NOMO-1 (cell line): ENCODE data around the gene OSBPL10.
A peak's percentile ranks its signal among the peaks of the same experiment; 100 is the strongest.
"Not testable (repeated sequence)": the region's sequence is repeated elsewhere in the genome, so short reads cannot be mapped to it uniquely, and the experiment has no call there.

Source experiments
- DNase-seq, 2 experiments: peaks; one replicate each; lab custom pipeline; 2025; ENCODE audit not compliant: unreplicated experiment in 2 of 2; lab: John Stamatoyannopoulos, UW

The OSBPL10 gene

GRCh38 chr3:31895471-31895870, 85.6 kb downstream of the OSBPL10 start:
- DNase-seq, result no peak

GRCh38 chr3:31892916-31893573, 88.0 kb downstream of the OSBPL10 start:
- no peak for DNase-seq

DNA sequence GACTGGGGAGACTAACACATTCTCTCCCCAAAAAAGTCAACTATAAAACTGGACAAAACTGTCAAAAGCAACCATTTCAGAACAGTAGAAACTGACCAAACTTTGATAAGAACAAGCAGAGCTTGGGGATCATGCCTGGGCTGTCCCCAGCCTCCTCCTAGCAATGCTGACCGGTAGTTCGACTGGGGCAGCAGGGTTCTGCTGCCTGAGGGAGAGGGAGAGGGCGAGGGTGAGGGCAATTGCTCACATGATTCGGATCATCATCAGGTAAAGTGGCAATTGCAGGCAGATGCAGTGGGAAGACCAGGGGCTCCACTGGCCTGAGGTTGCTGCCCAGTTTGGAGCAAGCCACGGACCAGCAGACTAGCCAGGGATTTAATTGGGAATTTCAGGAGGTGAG, 88.6 kb downstream of the OSBPL10 start:
- no peak for DNase-seq

DNA sequence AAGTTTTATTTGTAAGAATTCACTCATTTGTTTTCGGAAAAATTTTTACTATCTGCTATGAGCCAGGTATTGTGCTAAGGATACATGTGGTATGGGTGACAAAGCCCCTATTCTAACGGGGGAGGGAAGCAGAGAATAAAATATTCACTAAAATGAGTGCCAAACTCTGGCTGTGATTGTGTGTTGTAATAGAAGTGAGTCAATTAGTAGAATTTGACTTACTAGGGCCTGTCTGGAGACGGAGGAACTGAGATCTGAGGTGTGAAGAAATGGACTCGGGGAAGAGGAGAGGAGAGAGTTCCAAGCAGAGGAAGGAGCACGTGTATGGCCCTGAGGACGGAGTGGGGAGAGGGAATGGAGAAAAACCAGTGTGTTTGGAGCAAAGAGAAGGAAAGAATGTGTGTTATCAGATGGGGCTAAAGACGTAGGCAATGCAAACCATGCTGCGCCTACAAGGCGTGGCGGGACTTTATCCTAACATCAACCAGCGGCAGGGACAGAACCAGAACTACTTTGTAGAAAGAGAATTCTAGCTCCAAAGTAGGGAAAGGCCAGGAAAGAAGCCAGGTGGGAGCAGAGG, 89.1 kb downstream of the OSBPL10 start:
- no peak for DNase-seq

- no peak for DNase-seq
Observed at GRCh38 chr3:31890742-31891469, 90.2 kb downstream of the OSBPL10 start.

DNA sequence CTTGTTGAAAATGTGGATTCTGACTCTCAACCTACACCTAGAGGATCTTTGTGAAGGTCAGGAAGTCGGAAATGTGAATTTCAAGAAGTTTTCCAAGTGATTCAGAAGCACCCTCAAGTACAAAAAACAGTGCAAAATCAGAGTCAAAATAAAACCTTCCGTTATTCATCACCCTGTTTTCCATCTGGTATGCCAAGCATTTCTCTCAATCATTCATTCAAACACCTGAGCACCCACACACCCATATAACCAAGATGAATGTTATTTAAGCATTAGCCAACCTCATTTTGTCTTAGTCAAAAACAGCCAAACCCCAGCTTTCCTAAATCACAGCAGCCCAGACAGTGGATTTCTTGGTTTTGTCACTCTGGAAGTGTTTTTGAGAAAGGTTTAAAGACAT, 91.1 kb downstream of the OSBPL10 start:
- DNase-seq, result no peak

DNA sequence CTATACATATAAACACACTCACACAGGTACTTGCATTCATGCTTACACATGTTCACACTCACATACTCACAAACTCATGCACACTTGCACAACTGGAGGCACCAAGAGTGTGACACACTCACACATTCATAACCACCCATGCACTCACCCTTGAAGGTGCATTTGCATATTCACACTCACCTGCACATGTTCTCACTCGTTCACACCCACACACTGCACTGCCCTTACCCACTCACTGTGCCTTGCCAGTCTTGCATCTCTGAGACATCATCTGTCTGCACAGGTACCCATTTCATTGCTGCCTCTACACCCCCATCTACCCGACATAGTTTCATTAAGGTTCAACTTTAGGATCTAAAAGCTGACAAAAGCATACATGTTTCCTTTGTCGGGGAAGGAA, 95.8 kb downstream of the OSBPL10 start:
- no peak for DNase-seq

DNA sequence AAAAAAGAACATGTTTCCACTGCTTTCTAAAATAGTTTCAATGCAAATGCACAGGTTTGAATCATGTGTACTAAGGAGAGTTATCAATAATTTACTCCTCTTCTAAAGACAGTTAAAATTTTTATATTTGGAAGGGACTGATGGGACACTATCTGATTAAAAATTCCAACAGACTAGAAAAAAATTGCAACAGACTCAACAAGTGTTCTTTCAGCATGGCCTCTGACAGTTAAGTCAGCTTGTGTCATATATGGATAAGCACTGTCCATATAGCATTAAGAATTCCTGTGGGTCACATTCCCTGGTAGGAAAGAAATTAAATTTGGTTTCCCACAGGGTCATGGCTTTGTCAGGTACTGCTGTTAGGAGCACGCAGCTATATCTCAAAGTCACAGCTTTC, 96.8 kb downstream of the OSBPL10 start:
- no peak for DNase-seq

DNA sequence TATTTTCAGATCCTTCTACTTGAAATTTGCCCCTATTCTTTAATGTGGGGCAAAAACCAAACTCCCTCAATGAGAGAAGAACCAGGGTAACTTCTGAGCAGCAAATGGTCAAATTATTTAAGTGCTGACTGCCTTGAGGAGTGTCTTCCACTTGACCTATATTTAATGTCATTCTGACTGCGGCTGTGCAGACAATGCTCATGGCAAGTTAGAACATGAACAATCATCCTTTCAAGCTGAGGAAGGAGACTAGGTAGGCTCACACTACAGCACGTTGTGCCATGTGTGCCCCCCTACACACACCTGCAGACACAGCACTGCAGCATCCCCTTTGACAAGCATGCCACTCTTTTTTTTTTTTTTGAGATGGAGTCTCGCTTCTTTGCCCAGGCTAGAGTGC, 98.2 kb downstream of the OSBPL10 start:
- no peak for DNase-seq

- no peak for DNase-seq
Observed at GRCh38 chr3:31882431-31882830, 98.6 kb downstream of the OSBPL10 start.

DNA sequence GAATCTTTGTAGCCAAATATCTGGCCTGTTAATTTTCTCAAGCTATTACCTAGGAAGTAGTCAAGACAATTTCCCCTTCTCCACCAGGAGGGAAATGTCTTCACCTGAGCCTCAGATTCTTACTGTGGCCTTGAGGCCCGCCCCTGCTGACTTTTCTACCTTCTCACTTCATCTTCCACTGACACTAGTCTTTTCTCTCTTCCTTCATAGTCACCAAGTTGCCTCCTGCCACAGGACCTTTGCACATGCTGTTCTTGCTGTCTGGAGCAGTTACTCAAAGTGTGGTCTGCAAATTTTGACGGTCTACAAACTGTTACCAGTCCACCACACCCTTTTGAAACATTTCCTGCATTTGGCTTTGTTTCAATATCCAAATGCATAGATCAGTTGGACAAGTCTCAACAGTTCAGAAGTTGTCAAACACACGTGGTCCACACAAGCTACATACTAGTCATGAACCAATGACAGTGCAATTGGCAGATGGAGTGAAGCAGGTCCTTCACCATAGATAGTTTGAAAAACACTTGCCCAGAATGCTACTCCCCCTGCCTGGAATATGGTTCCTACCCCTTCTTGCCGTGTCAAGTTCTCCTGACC, 100.5 kb downstream of the OSBPL10 start:
- no peak for DNase-seq

- DNase-seq, result peak in 1 of 2 experiments; percentile 13
Observed at GRCh38 chr3:31880020-31880419, 101.0 kb downstream of the OSBPL10 start.

DNA sequence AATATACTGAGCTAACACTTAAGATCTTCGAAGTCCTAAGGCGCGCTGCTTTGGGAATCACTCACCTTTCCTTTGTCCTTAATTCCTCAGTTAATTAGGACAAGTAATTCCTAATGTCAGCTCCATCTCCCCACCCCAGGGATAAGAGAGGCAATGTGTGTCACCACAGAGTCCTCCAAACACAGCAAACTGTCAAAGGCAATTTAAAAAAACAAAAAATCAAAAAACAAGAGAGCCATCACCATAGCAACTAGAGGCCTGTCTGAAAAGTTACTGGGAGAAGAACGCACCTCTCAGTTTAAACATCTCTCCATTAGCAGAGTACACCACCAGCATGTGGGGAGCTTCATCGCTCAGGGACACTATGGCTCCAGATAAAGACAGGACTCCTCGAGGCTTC, 101.7 kb downstream of the OSBPL10 start:
- no peak for DNase-seq

- no peak for DNase-seq
Observed at GRCh38 chr3:31878231-31878838, 102.7 kb downstream of the OSBPL10 start.

DNA sequence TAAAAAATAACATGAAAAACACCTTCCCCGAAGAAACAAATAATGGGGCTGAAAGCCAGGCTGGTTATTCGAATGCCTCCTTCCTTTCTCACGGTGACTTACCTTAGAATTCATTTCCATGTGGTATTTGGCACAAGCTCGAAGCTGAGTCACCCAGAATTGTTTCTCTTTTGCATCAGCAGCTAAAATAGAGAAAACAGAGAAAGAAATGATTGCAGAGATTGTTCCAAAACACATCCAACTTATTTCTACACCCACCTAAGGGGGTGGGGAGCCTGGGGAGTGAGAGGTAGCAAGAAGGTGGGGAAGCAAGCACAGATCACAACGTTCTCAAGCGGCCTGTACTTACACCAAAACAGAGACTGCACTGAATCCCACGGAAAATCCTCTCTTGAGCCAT, 104.7 kb downstream of the OSBPL10 start:
- no peak for DNase-seq

DNA sequence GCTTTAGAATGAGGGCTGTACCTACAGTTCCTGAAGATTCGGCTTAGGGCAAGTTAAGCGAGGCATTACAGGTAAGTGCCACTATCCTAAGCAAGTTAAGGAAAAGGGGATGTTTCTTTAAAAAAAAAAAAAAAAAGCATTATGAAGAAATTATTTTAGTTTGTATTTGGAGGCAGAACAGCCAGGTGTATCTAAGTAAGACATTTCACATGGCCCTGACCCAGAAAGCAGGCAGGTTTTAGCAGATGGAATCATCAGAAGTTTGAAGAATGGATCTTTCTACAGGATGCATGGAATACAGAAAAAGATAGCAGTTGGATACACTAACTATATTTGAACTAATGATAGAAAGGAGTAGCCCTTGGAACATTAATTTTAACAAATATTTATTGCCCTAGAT, 105.6 kb downstream of the OSBPL10 start:
- DNase-seq, result no peak

DNA sequence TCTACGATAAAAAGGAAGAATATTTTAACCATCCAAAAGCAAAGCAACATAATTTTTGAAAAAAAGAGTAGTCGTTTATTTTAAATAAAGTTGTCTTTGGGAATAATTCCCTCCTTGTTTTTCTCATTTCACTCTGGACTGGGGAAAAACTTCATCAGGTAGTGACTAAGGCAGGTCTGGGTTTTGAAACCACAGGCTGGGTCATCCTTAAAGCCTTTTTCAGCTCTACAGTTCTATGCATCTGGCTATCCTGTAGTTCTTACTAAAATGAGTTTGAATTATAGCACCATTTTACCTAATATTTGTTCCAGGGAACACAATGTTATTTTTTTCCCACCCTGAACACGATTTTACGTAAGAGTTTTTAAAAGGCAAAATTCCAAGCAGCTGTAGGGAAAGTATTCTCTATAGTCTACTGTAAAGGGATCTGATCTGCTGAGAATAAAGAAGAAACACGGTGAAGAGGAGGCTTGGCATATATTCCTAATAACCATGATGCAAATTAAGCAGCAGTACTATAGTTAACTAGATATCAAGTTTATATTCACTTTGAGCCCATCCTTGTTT, 107.7 kb downstream of the OSBPL10 start:
- no peak for DNase-seq

DNA sequence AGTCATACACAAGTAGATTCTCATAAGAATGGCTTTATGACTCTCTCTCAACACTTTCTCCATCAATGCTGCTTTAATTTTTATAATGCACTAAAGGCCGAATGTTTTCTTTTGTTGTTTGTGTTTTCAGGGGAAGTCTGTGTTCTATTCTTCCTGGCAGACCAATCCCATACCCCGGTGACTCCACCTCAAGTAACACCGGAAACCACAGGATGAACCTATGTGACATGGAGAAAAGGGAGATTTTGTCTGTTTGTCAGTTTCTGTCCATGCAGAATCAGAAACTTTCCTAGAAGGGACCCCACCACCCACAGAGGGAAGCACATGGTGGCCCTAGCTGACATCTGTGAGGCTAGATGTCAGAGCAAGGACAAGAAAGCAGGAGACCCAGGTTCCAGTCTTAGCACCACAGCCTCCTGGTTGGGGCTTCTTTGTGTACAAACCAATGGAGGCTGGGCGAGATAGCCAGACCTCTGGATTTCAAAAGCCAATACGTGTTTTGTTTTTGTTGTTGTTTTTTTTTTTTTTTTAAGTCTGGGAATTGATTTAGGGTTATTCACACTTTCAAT, 109.0 kb downstream of the OSBPL10 start:
- DNase-seq, result no peak

DNA sequence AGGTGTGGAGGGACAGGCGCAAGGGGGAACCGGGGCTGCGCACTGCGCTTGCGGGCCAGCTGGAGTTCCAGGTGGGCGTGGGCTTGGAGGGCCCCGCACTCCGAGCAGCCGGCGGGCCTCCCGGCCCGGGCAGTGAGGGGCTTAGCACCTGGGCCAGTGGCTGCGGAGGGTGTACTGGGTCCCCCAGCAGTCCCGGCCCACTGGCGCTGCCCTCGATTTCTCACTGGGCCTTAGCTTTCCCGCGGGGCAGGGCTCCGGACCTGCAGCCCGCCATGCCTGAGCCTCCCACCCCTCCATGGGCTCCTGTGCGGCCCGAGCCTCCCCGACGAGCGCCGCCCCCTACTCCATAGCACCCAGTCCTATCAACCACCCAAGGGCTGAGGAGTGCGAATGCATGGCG, 111.0 kb downstream of the OSBPL10 start:
- DNase-seq, result not testable (repeated sequence)

GRCh38 chr3:31868236-31868635, 112.8 kb downstream of the OSBPL10 start:
- DNase-seq, result no peak
